HEK293 (cell line): ENCODE results near the gene PKD2.

Source experiments
- AEBP2 ChIP-seq: fragments of 450-650 bp; formaldehyde crosslinking; IDR thresholded peaks from 2 replicates; pipeline ENCODE4 v1.5.1; 2016; ENCODE audit warnings: missing biosample characterization, missing genetic modification characterization, borderline replicate concordance
- CTCF ChIP-seq: fragments of 450-650 bp; formaldehyde crosslinking; IDR thresholded peaks from 2 replicates; pipeline ENCODE4 v1.5.1; 2016; ENCODE audit warnings: missing biosample characterization, missing genetic modification characterization
- IKZF3 ChIP-seq: fragments of 450-650 bp; IDR thresholded peaks from 2 replicates; pipeline ENCODE4 v1.5.0; 2018; ENCODE audit warnings: missing biosample characterization, mild to moderate bottlenecking, missing genetic modification characterization, moderate library complexity
- PBX3 ChIP-seq: sonication (generic); formaldehyde crosslinking; IDR thresholded peaks from 2 replicates; pipeline ENCODE4 v1.8.1; 2022; ENCODE audit warnings: mild to moderate bottlenecking, moderate library complexity, missing genetic modification reagents
- SP2 ChIP-seq: fragments of 450-650 bp; formaldehyde crosslinking; IDR thresholded peaks from 2 replicates; pipeline ENCODE4 v1.5.1; 2016; ENCODE audit warnings: missing biosample characterization, missing genetic modification characterization
- ZFHX2 ChIP-seq: fragments of 450-650 bp; formaldehyde crosslinking; conservative IDR thresholded peaks from 2 replicates; pipeline ENCODE4 v1.5.1; 2016; ENCODE audit warnings: missing biosample characterization, missing genetic modification characterization
- ZNF18 ChIP-seq: fragments of 450-650 bp; formaldehyde crosslinking; IDR thresholded peaks from 2 replicates; pipeline ENCODE4 v1.5.1; 2016; ENCODE audit warnings: missing biosample characterization, missing genetic modification characterization
- ZNF184 ChIP-seq: fragments of 450-650 bp; IDR thresholded peaks from 2 replicates; pipeline ENCODE4 v1.5.1; 2018; ENCODE audit warnings: missing biosample characterization, mild to moderate bottlenecking, missing genetic modification characterization
- ZNF23 ChIP-seq: fragments of 450-650 bp; formaldehyde crosslinking; IDR thresholded peaks from 2 replicates; pipeline ENCODE4 v1.5.1; 2016; ENCODE audit warnings: missing biosample characterization, missing genetic modification characterization, borderline replicate concordance
- ZNF354C ChIP-seq: fragments of 450-650 bp; formaldehyde crosslinking; IDR thresholded peaks from 2 replicates; pipeline ENCODE4 v1.5.1; 2016; ENCODE audit warnings: missing biosample characterization, missing genetic modification characterization, low read depth, borderline replicate concordance
- ZSCAN18 ChIP-seq: fragments of 450-650 bp; formaldehyde crosslinking; IDR thresholded peaks from 2 replicates; pipeline ENCODE4 v1.5.1; 2016; ENCODE audit warnings: missing biosample characterization, missing genetic modification characterization

- TF ChIP-seq CTCF (tag by site-specific recombination) (no peak), ZNF23 (tag by site-specific recombination) (no peak), ZSCAN18 (tag by site-specific recombination) (no peak), ZNF184 (tag by site-specific recombination) (no peak), PBX3 (CRISPR knock-in tag) (no peak), ZNF354C (tag by site-specific recombination) (no peak), ZFHX2 (no peak), AEBP2 (no peak), ZNF18 (tag by site-specific recombination) (no peak), IKZF3 (tag by site-specific recombination) (no peak), SP2 (no peak)
These were observed 89.9 kb downstream of the PKD2 start for GRCh38 chr4:88097301-88097700.
